Bronchial epithelial cell (primary cell): ENCODE results near the gene CLDN24. TPM values are rescaled to one million over a fixed set of nuclear protein-coding genes. Genes with fewer than 3 reads are reported as not detected.

Source experiments
- DNase-seq: peaks from one replicate; pipeline ENCODE4 v3.0.0-alpha.2; 2010; ENCODE audit warnings: low read depth
- FAIRE-seq: peaks from 2 replicates; lab custom pipeline; 2011; peaks lifted over from hg19 to GRCh38; lab: Jason Lieb, UNC
- H3K27me3 ChIP-seq: 2 replicates; pipeline ENCODE4 v1.5.1; 2011; ENCODE audit warnings: low read length; ENCODE audit not compliant: control insufficient read depth, insufficient read depth
- H3K36me3 ChIP-seq: 2 replicates; pipeline ENCODE4 v1.5.1; 2011; ENCODE audit warnings: low read length; ENCODE audit not compliant: control insufficient read depth, insufficient read depth
- H3K4me3 ChIP-seq: 2 replicates; pipeline ENCODE4 v1.5.1; 2011; ENCODE audit warnings: mild to moderate bottlenecking, low read depth, low read length, control low read depth
- CTCF ChIP-seq: IDR thresholded peaks from 2 replicates; pipeline ENCODE4 v1.5.1; 2011; ENCODE audit warnings: mild to moderate bottlenecking, moderate library complexity, low read length, control low read depth, inconsistent platforms; ENCODE audit not compliant: insufficient read depth, severe bottlenecking
- total RNA-seq: library from RNA; depleted of rRNA; stranded (reverse); fragments of >200 nt; gene quantifications from 2 replicates; pipeline ENCODE4 v1.2.1, GENCODE V29; 2014

CLDN24 gene
- total RNA-seq, 1 donor from 2014 or later: not detected

DNA sequence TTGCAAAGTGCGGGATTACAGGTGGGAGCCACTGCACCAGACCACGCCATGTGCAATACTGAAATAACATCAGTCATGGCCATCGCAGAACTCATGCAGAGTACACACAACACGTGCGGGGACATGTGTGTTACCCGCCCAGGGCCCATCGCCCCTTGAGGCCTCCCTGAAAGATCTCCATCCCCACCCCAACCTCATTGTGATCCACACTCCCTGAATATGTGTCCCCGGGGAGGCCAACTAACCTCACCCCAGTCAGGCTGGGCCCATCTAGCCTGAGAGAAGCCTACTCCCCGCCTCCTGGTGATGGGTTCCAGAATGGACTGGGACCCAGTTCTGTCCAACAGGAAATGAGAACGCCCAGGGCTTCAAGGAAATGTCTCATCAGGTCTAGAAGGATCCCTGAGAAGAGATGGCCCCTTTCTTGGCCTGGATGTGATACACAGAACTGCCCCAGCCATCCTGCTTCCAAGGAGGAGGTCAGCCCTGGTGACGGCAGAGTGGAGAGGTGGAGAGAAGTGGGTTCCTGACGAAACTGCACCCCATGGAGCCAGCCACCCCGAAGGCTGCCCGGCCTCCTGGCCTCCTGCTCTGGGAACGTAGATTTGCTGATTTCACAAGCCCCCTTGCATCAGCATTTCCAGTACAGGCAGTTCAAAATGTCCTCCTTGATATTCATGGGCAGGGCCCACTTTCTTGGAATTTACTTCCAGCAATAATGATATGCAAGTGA is 22.5 kb upstream of the CLDN24 start:
- Histone ChIP-seq H3K27me3 (no peaks in the 10 kb centered on the region), H3K36me3 (no peaks in the 10 kb centered on the region), H3K4me3 (no peak overlapping the region)
- FAIRE-seq (no peak), DNase-seq (no peak)
- no peak for TF ChIP-seq CTCF

DNA sequence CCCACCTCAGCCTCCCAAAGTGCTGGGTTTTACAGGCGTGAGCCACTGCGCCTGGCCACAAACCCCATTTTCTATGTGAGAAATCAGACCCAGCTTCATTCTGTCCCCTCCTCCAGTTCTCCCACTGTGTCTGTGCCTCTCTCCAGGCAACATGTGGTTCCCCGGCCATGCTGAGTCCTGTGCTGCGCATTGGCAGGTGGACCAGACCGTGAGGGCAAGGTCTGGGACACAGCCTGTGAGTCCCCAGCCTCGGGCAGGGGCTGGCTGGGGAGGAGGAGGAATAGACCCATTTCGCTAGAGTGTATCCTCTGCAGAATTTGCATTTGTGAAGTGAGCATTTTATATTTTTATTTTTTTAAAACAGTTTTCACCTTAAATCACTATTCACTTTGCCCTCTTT is 21.5 kb upstream of the CLDN24 start:
- FAIRE-seq: no peak

GRCh38 chr4:183342541-183343533 is 20.6 kb upstream of the CLDN24 start:
- no peak overlapping the region for H3K4me3 ChIP-seq
- H3K36me3 ChIP-seq: no peaks in the 10 kb centered on the region
- DNase-seq: no peak
- no peaks in the 10 kb centered on the region for H3K27me3 ChIP-seq
- no peak for TF ChIP-seq CTCF
- FAIRE-seq: no peak

More for the DNA sequence above, 21.5 kb upstream of the CLDN24 start:
- Histone ChIP-seq H3K4me3 (no peak overlapping the region), H3K36me3 (no peaks in the 10 kb centered on the region), H3K27me3 (no peaks in the 10 kb centered on the region)
- TF ChIP-seq CTCF: no peak
- no peak for DNase-seq

DNA sequence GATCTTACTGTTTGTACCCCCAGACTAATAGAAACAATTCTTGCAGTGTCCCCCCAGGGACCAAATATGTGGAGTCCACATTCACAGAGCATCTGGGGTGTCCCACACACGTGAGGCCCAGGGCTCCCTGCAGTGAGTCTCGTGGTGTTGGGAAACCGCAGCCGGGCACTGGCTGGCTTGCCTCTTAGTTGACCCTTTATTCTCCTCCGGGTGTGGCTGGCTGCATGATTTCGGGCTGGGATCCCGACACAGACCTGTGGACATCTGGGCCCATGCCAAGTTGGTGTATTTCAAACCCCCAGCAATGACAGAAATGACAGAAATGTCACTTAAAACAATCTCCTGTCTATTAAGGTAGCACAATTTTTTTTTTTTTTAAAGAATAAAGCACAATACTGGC is 15.6 kb upstream of the CLDN24 start:
- FAIRE-seq: no peak
- TF ChIP-seq CTCF: no peak
- no peak overlapping the region for H3K4me3 ChIP-seq
- no peaks in the 10 kb centered on the region for H3K36me3 ChIP-seq
- H3K27me3 ChIP-seq: no peaks in the 10 kb centered on the region
- DNase-seq: no peak

DNA sequence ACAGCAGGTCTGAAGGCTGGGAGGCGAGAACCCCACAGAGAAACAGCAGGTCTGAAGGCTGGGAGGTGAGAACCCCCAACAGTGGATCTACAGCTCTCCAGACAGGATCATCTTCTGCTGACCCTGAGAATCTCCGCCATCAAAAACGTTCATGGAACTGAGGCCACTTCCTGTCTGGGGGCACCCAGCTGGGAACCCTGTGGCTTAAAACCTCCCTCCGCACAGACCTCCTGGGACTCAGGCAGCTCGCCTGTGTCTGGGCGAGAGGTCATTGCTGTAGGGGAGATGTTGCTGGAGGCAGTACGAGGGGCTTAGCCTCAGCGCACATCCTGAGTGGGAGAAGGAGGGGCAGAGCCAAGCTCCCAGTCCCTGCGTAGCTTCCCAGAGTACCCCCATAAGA is 15.1 kb upstream of the CLDN24 start:
- DNase-seq (no peak), FAIRE-seq (no peak)
- no peaks in the 10 kb centered on the region for H3K36me3 ChIP-seq
- TF ChIP-seq CTCF: no peak
- H3K27me3 ChIP-seq: no peaks in the 10 kb centered on the region
- H3K4me3 ChIP-seq: no peak overlapping the region
